Activated CD8-positive, alpha-beta T cell treated with anti-CD3 and anti-CD28 coated beads for 36 hours (primary cell): ENCODE data around the gene COL9A1. TPM values are rescaled to one million over a fixed set of nuclear protein-coding genes. Genes with fewer than 3 reads are reported as not detected.

Experiments used
- ATAC-seq: fragments of 200-7000 bp; cut with Tn5 transposase; one replicate; pipeline ENCODE4 v1.10.0; 2021; ENCODE audit warnings: mild to moderate bottlenecking, moderate library complexity
- CTCF ChIA-PET: fragments of 350-600 bp; sonication (Branson Sonifier 250); formaldehyde crosslinking; loops from one replicate; lab custom pipeline; 2021; ENCODE audit warnings: antibody characterized with exemption; lab: Charles Lee
- POLR2A ChIA-PET: fragments of 350-600 bp; sonication (Branson Sonifier 250); formaldehyde crosslinking; loops from one replicate; lab custom pipeline; 2021; ENCODE audit warnings: antibody characterized with exemption; lab: Charles Lee
- DNase-seq: peaks from one replicate; pipeline ENCODE4 v3.0.0-alpha.2; 2020
- H3K27ac Mint-ChIP-seq: one replicate; pipeline ENCODE4 v1.8.0; 2021; ENCODE audit warnings: mild to moderate bottlenecking, mixed read lengths
- H3K27me3 Mint-ChIP-seq: one replicate; pipeline ENCODE4 v1.8.0; 2021; ENCODE audit warnings: mixed read lengths
- H3K36me3 Mint-ChIP-seq: one replicate; pipeline ENCODE4 v1.8.0; 2021; ENCODE audit warnings: low read depth, mixed read lengths
- H3K4me1 Mint-ChIP-seq: one replicate; pipeline ENCODE4 v1.8.0; 2021; ENCODE audit warnings: low read depth, mixed read lengths
- H3K4me3 Mint-ChIP-seq: one replicate; pipeline ENCODE4 v1.8.0; 2021; ENCODE audit warnings: mild to moderate bottlenecking, moderate library complexity, mixed read lengths
- H3K9me3 Mint-ChIP-seq: one replicate; pipeline ENCODE4 v1.8.0; 2021; ENCODE audit warnings: mixed read lengths
- CTCF ChIP-seq: fragments of 200-600 bp; IDR thresholded peaks from one replicate; pipeline ENCODE4 v1.8.0; 2022; ENCODE audit warnings: antibody characterized with exemption, mild to moderate bottlenecking
- intact Hi-C: fragments of 100-400 bp; cut with micrococcal nuclease; formaldehyde crosslinking; loops from one replicate; pipeline ENCODE4 v1.10.0; 2022
- total RNA-seq, 2 experiments: library from RNA; stranded (reverse); gene quantifications; one replicate each; pipeline ENCODE4 v1.2.3, GENCODE V29; 2021

COL9A1 gene
- total RNA-seq, 2 experiments from 2014 or later, result not detected

- ChIA-PET CTCF (no interaction called here), POLR2A (no interaction called here)
- intact Hi-C loops, result no loop called here
- H3K4me1 Mint-ChIP-seq, result no peaks in the 10 kb centered on the region
- H3K36me3 Mint-ChIP-seq, result no peaks in the 10 kb centered on the region
- ATAC-seq, result no peak
- no peaks in the 10 kb centered on the region for H3K9me3 Mint-ChIP-seq
- no peak for TF ChIP-seq CTCF
- no peak overlapping the region for H3K4me3 Mint-ChIP-seq
- no peak for DNase-seq
- H3K27ac Mint-ChIP-seq, result no peak overlapping the region
- H3K27me3 Mint-ChIP-seq, result peaks cover 28% of the 10 kb centered on the region
These were observed 134.1 kb downstream of the COL9A1 start for GRCh38 chr6:70168681-70169377.

Other genes with a start within 250 kb of the COL9A1 start
- gene FAM135A, start 110.4 kb upstream of the COL9A1 start, total RNA-seq, result 1 to 10 TPM; 8.2 to 9.4 TPM